Common myeloid progenitor, CD34-positive (primary cell): ENCODE measurements around the gene LACTBL1.
"Not testable (repeated sequence)": the region's sequence is repeated elsewhere in the genome, so short reads cannot be mapped to it uniquely, and the experiment has no call there.

Experiments
- CTCF ChIA-PET: fragments of 350-600 bp; sonication (Branson Sonifier 250); formaldehyde crosslinking; loops from one replicate; lab custom pipeline; 2021; ENCODE audit warnings: antibody characterized with exemption; lab: Charles Lee
- POLR2A ChIA-PET: fragments of 350-600 bp; sonication (Branson Sonifier 250); formaldehyde crosslinking; loops from one replicate; lab custom pipeline; 2021; ENCODE audit warnings: antibody characterized with exemption; lab: Charles Lee
- DNase-seq, 3 donors: peaks; one replicate each; pipeline versions ENCODE4 v3.0.0 to v3.0.0-alpha.2; 2013
- H3K27ac ChIP-seq, 2 experiments: 1 replicate in 1 of 2; 2 replicates in 1 of 2; pipeline ENCODE4 v1.7.0; 2013; ENCODE audit warnings: inconsistent platforms in 2 of 2, low read length in 2 of 2, mild to moderate bottlenecking in 2 of 2, low read depth in 1 of 2, moderate library complexity in 1 of 2; ENCODE audit not compliant: severe bottlenecking in 2 of 2, insufficient read depth in 1 of 2, poor library complexity in 1 of 2
- H3K27me3 ChIP-seq, 5 experiments: replicated peaks in 2 of 5; 1 replicate in 3 of 5; 2 replicates in 2 of 5; pipeline versions ENCODE4 v1.6.1 to v1.7.0; 2013; ENCODE audit warnings: low read length in 4 of 5, mild to moderate bottlenecking in 2 of 5, moderate library complexity in 2 of 5, inconsistent platforms in 1 of 5; ENCODE audit not compliant: insufficient read depth in 5 of 5, control insufficient read depth in 4 of 5
- H3K36me3 ChIP-seq, 4 experiments: 1 replicate in 2 of 4; 2 replicates in 2 of 4; pipeline versions ENCODE4 v1.6.1 to v1.7.0; 2013; ENCODE audit warnings: low read length in 3 of 4, control low read depth in 1 of 4, mild to moderate bottlenecking in 1 of 4; ENCODE audit not compliant: control insufficient read depth in 4 of 4, insufficient read depth in 4 of 4
- H3K4me1 ChIP-seq, 4 experiments: 1 replicate in 3 of 4; 2 replicates in 1 of 4; pipeline versions ENCODE4 v1.6.1 to v1.7.1; 2013; ENCODE audit warnings: low read length in 3 of 4, mild to moderate bottlenecking in 3 of 4, control low read depth in 1 of 4, inconsistent platforms in 1 of 4, moderate library complexity in 1 of 4; ENCODE audit not compliant: control insufficient read depth in 4 of 4, insufficient read depth in 4 of 4; ENCODE audit errors: control extremely low read depth in 1 of 4
- H3K4me3 ChIP-seq, 7 experiments: 1 replicate in 4 of 7; 2 replicates in 3 of 7; pipeline versions ENCODE4 v1.5.1 to v1.7.0; 2013; ENCODE audit warnings: mild to moderate bottlenecking in 7 of 7, low read length in 6 of 7, moderate library complexity in 6 of 7, inconsistent platforms in 2 of 7, low read depth in 2 of 7, control low read depth in 1 of 7; ENCODE audit not compliant: insufficient read depth in 4 of 7, control insufficient read depth in 1 of 7; ENCODE audit errors: extremely low read depth in 1 of 7
- H3K9me3 ChIP-seq, 5 experiments: 1 replicate in 4 of 5; 2 replicates in 1 of 5; pipeline versions ENCODE4 v1.6.1 to v1.7.1; 2013; ENCODE audit warnings: low read length in 4 of 5, mild to moderate bottlenecking in 2 of 5, inconsistent platforms in 1 of 5, low read depth in 1 of 5, moderate library complexity in 1 of 5; ENCODE audit not compliant: control insufficient read depth in 4 of 5, insufficient read depth in 2 of 5; ENCODE audit errors: control extremely low read depth in 1 of 5
- WGBS: methylation state at CpG from one replicate; pipeline ENCODE4 v1.1.5; 2013; ENCODE audit not compliant: insufficient coverage; 5-methylcytosine and 5-hydroxymethylcytosine counted together

LACTBL1 gene

GRCh38 chr1:23000133-23000532 lies 27.5 kb upstream of the LACTBL1 start:
- H3K27ac ChIP-seq, DNase-seq, POLR2A ChIA-PET, H3K4me3 ChIP-seq, H3K4me1 ChIP-seq, H3K36me3 ChIP-seq, CTCF ChIA-PET, H3K27me3 ChIP-seq: not testable (repeated sequence)
- peaks cover 0 to 12% (median 5%) of the 10 kb centered on the region in 5 experiments for H3K9me3 ChIP-seq
- WGBS = 100% methylated on average over 2 of the region's 3 CpGs

- H3K4me1 ChIP-seq, H3K27me3 ChIP-seq, H3K36me3 ChIP-seq, POLR2A ChIA-PET, CTCF ChIA-PET, H3K27ac ChIP-seq, H3K4me3 ChIP-seq, DNase-seq: not testable (repeated sequence)
- H3K9me3 ChIP-seq = peaks cover 0 to 24% (median 5%) of the 10 kb centered on the region in 5 experiments
- 96% methylated on average over 2 of the region's 5 CpGs for WGBS
These were observed 24.9 kb upstream of the LACTBL1 start for GRCh38 chr1:22997528-22997927.

DNA sequence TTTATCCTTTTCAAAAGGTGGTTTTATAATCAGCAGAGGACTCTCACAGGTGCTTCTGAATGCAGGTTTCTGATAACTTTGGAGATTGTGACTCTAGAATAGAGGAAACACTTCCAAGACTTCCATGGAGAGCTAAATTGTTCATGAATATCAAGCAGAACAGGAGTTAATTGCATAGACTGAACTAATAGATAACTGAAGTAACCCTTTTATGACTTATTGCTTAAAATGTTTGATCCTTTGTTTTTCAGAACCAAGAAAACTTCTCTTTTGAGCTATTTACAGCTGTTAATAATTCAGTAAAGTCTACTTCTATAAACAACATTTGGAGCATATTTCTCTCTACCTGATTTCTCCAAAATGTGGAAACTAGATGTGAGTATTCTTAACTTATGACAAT lies 23.1 kb upstream of the LACTBL1 start:
- ChIA-PET CTCF (interaction anchor here (0.7 to 1.3 kb wide), 2 partner anchors 15 to 642 kb away, joined by 3 read pairs; no protein-coding TSS in a partner anchor), POLR2A (interaction anchor here (0.6 kb wide), 1 partner anchor 23 kb away, joined by 3 read pairs; no protein-coding TSS in a partner anchor)
- no peak overlapping the region for H3K4me3 ChIP-seq
- H3K4me1 ChIP-seq = no peaks in the 10 kb centered on the region
- H3K27me3 ChIP-seq = no peaks in the 10 kb centered on the region
- no peak for DNase-seq
- H3K36me3 ChIP-seq = no peaks in the 10 kb centered on the region
- H3K27ac ChIP-seq = no peak overlapping the region
- peaks cover 0 to 25% (median 5%) of the 10 kb centered on the region in 5 experiments for H3K9me3 ChIP-seq

DNA sequence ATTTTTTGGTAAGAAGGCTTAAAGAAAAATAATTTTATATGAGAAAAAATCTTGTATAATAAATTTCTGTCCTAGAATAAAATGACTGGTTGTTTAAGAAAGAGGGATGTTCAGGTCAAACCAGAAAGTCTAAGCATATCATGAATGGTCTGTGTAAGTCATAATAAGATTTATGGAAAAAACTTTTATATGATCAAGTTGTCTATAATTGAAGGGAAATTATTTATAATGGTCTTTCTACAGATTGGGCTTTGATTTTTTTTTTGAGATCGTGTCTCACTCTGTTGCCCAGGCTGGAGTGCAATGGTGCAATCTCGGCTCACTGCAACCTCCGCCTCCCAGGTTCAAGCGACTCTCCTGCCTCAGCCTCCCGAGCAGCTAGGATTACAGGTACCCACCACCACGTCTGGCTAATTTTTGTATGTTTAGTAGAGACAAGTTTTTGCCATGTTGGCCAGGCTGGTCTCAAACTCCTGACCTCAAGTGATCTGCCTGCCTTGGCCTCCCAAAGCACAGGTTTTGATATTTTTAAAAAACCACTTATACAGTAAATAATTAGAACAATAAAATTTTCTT lies 20.6 kb upstream of the LACTBL1 start:
- CTCF ChIA-PET, H3K4me1 ChIP-seq: not testable (repeated sequence)
- POLR2A ChIA-PET = interaction anchor here (0.6 kb wide), 1 partner anchor 10 kb away, joined by 3 read pairs; no protein-coding TSS in a partner anchor

DNA sequence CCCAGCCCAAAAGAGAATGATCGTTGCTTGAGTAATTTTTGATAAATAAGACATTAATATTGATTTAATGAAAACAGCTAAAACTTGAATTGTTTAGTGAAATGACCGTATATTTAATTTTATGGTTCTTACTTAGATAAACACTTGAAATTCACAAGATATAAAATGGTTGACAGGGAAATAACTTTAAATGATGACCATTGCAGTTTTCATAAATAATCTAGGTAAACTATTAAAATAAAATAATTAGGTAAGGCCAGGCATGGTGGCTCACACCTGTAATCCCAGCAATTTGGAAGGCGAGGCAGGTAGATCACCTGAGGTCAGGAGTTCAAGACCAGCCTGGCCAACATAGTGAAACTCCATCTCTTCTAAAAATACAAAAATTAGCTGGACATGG lies 19.7 kb upstream of the LACTBL1 start:
- no CpG with 5 or more reads among the region's 3 CpGs for WGBS
- H3K36me3 ChIP-seq, H3K27me3 ChIP-seq, H3K4me3 ChIP-seq, H3K4me1 ChIP-seq, DNase-seq, POLR2A ChIA-PET, H3K27ac ChIP-seq, CTCF ChIA-PET: not testable (repeated sequence)
- H3K9me3 ChIP-seq = peaks cover 0 to 20% (median 4%) of the 10 kb centered on the region in 5 experiments

More for the DNA sequence above, 20.6 kb upstream of the LACTBL1 start:
- not testable (repeated sequence) for H3K27me3 ChIP-seq, H3K27ac ChIP-seq, H3K36me3 ChIP-seq, DNase-seq, H3K4me3 ChIP-seq
- peaks cover 0 to 20% (median 4%) of the 10 kb centered on the region in 5 experiments for H3K9me3 ChIP-seq
- WGBS = 100% methylated on average over 5 of the region's 6 CpGs

DNA sequence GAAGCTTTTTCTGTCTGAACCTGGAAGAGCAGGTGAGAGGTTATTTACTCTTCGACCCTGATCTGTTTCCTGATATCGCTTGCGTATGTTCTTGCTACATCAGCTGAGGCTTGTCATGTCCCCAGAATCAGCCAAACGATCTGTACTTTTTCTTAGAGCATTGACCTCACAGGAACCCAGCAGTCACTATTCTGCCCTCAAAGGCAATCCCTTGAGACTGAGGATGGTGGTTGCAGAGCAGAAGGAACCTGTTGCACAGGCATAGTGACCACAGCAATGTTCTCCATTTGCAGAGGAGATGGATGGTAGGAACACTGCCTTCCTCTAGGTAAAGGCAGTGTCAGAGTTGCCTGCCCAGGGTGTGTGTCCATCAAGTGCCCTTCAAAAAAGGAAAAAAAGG lies 11.3 kb upstream of the LACTBL1 start:
- WGBS = 87% methylated on average over 4 of the region's 4 CpGs
- POLR2A ChIA-PET = no interaction called here
- Histone ChIP-seq H3K27ac (no peak overlapping the region), H3K4me1 (no peaks in the 10 kb centered on the region), H3K27me3 (peaks cover 0 to 9% (median 2%) of the 10 kb centered on the region in 5 experiments), H3K4me3 (no peak overlapping the region), H3K36me3 (no peaks in the 10 kb centered on the region), H3K9me3 (no peaks in the 10 kb centered on the region)
- CTCF ChIA-PET = no interaction called here
- DNase-seq = no peak

- H3K4me1 ChIP-seq, H3K27ac ChIP-seq, H3K27me3 ChIP-seq, CTCF ChIA-PET, H3K36me3 ChIP-seq, DNase-seq, H3K4me3 ChIP-seq, POLR2A ChIA-PET, H3K9me3 ChIP-seq: not testable (repeated sequence)
- 71% methylated on average over 1 of the region's 3 CpGs for WGBS
These were observed 7.8 kb upstream of the LACTBL1 start for GRCh38 chr1:22980471-22980790.
